G401.6 (cell line): ENCODE measurements around the gene GBA3.

Source experiments
- FAIRE-seq: peaks from 2 replicates; lab custom pipeline; 2012; peaks lifted over from hg19 to GRCh38; lab: Jason Lieb, UNC

Gene GBA3

DNA sequence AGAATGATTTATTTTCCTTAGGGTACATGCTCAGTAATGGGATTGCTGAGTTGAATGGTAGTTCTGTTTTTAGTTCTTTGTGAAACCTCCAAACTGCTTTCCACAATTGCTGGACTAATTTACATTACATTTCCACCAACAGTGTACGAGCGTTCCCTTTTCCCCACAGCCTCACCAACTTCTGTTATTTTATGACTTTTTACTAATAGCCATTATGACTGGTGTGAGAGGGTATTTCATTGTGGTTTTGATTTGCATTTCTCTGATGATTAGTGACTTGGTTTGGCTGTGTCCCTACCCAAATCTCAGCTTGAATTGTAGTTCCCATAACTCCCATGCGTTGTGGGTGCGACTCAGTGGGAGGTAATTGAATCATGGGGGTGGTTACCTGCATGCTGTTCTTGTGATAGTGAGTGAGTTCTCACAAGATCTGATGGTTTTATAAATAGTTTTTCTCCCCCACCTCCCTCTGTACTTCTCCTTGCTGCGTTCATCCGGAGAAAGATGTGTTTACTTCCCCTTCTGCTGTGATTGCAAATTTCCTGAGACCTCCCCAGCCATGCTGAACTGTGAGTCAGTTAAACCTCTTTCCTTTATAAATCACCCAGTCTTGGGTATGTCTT lies 95.1 kb downstream of the GBA3 start:
- FAIRE-seq, result no peak

DNA sequence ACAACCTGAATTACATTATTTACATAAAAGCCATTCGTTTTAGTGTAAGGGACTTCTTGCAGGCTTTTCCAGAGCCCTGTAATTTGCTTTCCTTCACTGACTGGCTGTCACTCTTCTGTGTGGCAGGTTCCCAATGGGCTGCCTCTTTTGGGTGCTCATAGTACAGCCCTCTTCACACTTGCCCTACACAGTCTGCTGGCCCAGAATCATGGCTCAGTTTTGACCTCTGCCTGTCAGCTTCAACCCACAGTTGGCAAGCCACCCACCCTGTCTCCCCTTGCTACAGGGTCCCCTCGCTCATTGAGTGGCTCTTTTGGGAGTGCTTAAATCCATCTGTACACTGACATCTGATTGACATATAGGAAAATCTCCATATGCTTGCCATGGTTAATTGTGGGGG lies 97.9 kb downstream of the GBA3 start:
- no peak for FAIRE-seq

DNA sequence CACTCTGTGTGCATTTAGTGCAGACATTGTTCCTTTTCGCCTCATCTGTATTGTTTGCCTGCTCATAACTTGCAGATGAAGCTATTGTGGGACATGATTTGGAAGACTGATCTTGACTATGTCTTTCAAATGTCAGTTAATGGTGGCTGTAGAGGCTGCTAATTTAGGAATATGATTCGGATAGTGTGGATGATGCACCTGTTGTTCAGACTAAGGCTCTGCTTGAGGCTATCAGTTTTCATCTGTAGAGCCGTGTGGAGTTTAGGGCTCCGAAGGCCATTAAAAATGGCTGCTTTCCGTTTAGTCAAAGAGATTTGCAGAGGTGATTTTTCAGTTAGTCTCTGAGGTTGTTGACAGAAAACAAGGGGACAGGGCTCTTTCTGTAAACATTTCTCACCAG lies 102.0 kb downstream of the GBA3 start:
- no peak for FAIRE-seq

DNA sequence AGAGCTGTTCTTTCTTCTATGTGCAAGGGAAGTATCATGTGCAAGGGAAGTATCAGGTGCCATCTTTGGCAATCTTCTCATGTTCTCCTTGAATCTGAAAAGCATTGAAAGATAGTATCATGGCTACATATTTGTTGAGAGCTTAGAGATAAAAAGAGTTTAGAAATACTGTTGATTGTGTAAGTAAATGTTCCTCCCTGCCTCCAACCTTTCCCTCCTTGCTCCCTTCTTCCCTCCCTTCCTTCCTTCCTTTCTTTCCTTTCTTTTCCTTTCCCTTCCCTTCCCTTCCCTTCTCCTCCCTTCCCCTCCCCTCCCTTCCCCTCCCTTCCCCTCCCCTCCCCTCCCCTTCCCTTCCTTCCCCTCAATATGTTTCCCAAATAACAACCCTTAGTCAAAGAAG lies 108.7 kb downstream of the GBA3 start:
- FAIRE-seq, result no peak

DNA sequence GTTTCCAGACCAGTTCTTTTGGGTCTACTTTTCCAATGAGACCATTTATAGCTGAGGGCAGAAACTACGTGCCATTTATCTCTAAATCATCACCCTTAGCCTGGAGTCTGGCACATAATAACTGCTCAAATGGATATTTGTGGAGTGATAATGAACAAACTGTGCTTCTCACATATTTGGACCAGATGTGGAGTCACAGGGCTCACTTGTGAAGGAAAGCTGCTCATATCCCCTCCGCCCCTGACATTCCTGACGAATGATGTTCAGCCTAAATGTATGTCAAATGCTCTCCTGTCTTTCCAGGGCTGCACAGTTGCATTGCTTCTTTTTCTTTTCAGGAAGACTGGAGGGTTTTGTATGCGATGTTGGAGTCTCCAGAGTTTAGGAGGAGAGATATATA lies 110.1 kb downstream of the GBA3 start:
- no peak for FAIRE-seq

DNA sequence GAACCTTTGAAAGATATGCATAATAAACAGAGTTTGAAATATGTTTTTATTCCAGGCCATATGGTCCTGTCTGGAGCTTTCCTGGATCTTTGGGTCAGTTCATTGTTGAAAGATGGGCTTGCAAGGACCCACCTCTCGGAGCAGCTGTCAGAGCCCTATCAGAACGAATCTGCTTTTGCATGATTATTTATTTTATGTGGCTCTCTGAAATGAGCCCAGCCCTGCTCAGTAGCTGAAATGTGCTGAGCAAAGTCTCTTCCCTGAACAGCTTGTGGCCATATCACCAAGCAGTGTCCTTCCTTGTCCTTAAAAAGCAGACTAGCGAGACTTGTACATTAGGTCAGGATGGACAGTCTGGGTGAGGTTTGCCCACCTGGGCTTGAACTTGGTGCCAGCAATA lies 110.8 kb downstream of the GBA3 start:
- FAIRE-seq, result no peak

DNA sequence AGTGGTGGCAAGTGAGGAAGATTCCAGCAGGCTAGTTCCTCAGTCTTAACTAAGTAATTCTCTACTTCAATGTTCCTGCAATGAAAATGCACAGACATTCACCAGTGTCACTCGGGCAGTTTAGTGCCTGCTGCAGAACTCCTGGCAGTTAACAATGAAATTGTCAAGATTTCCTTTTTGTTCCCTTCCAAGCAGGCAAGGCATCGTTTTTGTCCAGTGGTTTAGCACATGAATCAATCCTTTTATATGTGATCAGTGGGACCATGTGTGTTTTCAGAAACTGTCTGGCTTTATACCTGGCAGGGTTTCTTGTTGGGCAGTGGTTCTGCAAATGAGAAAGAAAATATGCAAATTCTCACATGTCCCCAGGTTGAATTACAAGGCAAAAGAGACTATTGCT lies 122.2 kb downstream of the GBA3 start:
- no peak for FAIRE-seq

DNA sequence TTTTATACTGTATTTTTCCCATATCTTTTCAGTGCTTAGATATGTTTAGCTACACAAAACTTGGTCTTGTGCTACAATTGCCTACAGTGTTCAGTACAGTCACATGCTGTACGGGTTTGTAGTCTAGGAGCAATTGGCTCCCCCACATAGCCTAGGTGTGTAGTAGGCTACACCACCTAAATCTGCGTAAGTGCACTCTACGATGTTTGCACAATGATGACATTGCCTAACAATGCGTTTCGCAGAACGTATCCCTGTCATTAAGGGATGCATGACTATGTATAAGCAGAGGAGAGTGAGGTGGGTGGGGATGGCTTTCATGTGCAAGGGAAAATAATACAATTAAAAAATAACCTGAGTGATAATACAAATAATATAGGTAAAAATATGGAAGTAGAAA lies 131.4 kb downstream of the GBA3 start:
- no peak for FAIRE-seq

DNA sequence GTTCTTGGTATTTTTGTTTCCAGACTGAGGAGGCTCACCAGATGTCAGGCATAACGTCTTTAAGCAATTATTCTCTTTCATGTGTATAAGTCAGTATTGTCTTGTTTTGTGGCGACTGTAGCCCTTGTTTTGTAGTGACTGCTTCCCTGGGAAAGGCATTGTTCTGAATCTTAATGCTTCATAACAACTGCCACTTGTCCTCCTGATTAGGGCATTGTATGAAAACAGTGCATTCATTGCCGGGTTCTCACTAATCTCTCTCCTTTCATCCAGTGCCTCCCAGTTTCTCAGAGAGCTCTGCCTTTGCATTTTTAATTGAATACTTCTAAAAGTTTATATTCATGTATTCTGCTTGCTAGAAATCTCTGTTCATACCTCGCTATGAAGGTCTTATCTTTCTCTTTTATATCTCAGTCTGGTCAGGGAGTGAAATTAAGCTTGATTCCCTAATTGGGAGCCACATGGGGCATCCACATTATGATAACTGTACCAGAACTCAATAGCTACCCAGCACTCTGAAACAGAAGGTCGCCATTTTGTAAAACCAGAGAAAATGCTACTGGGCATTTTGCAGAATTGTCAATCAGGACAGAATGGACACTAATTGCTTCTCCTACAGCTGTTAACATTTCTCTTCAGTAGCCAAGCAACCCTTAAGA lies 149.8 kb downstream of the GBA3 start:
- no peak for FAIRE-seq

DNA sequence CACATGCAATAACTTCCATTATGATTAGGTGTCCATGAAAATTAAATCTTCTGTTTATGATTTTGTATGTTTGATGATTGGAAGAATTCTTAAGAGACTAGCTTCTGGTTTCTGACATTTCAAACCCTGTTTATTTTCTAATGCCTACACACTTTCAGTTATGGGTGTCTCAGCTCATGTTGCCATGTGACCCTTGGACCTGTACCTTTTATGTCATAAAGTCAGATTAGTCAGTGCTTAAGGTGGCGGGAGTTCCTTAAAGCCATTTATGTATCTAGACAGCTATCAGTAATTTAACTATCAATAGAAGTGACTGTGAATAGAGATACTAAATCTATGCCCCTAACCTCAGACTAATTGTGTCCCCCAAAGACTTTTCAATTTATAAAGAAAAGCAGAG lies 155.6 kb downstream of the GBA3 start:
- FAIRE-seq, result no peak

DNA sequence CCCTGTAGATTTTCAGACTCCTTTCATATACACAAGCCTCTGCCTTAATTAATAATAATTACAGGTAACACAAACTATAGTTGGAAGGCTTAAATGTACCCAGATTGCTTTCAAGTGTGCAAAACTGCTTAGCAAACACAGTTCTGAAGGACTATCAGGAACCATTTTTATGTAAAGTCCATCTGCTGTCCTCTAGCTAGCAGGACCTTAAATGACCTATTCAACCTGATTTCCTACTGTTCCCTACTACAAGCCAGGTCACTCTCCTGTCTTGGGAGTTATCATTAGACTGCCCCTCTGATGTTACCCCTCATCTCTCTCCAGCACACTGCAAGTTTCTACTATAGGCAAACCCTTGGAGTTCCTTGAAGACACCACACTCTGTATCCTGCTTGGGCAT lies 157.3 kb downstream of the GBA3 start:
- no peak for FAIRE-seq

DNA sequence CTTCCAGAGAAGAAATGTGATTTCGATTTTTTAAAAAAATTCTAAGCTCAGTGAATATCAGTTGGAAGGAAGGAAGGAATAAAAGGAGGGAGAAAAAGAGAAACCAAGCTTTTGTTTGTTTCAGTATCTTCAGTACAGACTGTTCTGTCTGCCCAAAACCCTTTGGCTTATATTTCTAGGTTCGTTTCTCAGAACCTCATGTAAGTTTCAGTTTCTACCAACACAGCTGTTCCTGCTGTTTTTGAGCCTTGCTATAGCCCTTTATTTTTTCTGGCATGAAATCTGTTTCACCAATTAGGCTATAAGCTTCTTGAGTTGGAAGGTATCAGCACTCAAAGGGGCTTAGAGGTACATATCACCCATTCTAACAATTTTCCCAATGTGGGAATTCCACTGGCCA lies 157.9 kb downstream of the GBA3 start:
- FAIRE-seq, result no peak

DNA sequence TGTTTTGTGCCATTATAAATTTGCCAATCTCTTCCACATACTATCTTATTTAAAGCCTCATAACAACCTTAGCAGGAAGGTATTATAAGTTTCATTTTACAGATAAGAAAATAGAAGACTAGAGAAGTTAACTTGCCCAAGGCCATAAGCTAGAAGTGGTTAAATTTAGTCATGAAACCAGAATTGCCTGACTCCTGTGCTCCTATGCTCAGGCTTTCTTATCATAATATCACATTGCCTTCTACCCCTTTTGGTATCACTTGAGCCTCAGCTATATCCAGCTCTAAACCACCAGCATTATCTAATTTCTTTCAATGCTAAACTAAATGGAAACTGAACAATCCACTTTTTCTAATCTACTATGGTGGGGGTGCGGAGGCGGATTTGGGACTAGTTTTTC lies 164.7 kb downstream of the GBA3 start:
- FAIRE-seq, result no peak

DNA sequence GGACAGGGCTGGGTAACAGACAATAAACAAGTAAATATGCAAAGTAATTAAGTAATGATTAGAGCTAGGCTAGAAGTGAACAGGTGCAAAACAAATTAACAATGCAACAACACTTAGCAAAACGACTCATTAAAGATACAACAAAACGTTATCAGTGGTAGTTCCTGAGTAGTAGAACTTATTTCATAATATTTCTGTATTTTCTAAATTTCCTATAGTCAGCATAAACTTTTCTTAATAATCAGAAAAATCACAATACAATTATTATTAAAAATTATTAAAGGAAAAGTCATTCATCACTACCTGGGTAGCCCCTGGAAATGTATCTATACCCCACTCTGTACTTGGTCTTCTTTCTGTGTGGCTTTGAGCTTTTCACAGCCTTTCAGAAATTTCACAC lies 166.6 kb downstream of the GBA3 start:
- FAIRE-seq, result no peak
